Central memory CD4-positive, alpha-beta T cell (primary cell): Measurements from ENCODE around the gene ESPL1.

Experiments
- DNase-seq: peaks from one replicate; pipeline ENCODE4 v3.0.0; 2022
- total RNA-seq, 3 experiments: gene quantifications; one replicate each; lab custom pipeline; 2026; lab: John Stamatoyannopoulos, UW

ESPL1 gene
- total RNA-seq: 2.1 to 37.6 (median 6.9) reads per million in 3 experiments

DNA sequence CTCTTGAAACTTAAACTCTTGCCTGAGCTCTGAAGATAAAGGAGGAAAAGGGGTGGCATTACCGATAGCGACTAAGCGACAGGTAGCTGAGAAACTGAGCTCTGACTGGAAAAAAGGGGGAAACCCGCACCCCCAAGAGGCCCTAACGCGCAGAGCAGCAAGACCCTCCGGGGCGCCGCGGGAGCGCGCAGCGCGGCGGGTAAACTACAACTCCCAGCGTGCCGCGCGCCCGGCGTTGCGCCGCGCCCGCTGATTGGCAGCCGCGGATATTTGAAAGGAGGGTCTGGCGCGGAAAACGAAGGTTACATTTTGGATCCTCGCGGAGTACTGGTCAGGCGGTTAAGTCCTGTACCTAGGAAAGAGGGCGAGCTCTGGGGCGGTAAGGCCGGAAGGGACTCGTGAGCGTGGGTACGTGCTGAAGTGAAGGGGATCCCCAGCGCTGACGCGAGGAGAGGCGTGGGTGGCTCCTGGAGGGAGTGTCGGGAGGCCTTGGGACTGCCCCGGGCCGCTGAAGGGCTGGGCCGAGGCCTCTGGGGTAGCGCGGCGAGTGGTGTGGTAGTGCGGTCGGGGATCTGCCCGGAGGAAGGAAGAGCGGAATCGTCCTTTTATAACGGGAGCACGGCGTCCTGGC, at the start of gene ESPL1:
Gene ESPL1, plus strand, starts transcription at position 301 of the 631 bp plus-strand sequence. CDS start 468 bp downstream, outside the sequence.
- DNase-seq: peak; percentile 78

- no peak for DNase-seq
Measured at GRCh38 chr12:53218551-53219291, 49.4 kb upstream of the ESPL1 start.

DNA sequence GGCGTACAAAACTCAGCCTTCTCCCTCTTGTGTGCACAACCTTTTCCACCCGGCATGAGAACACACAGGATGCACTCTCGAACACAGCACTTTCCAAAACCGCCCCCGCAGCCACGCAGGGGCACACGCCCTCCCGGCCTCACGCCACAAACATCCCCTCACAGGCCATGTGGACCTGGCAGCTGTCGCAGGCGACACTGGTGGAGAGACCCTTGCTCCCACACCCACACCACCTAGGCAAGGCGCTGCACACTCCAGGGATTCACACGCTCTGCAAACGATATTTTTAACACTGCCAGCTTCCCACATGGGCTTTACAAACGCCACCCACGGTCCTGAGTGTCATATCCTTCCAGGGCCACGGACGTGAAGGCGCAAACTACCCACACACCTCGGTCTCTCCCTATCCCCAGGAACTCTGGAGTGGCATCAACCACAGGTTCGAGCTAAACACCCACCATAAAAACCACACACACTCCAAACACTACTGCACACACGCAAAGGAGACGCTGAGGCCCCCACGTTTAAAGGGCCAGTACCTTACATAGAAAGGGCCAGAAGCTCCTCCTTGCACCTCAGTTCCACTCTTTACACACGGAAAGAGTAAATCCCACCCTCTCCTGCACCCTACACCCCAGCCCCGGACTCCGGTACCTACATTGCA, 48.7 kb upstream of the ESPL1 start:
- peak; percentile 47 for DNase-seq

- DNase-seq: peak; percentile 81
Measured at GRCh38 chr12:53219956-53220693, 48.0 kb upstream of the ESPL1 start.

DNA sequence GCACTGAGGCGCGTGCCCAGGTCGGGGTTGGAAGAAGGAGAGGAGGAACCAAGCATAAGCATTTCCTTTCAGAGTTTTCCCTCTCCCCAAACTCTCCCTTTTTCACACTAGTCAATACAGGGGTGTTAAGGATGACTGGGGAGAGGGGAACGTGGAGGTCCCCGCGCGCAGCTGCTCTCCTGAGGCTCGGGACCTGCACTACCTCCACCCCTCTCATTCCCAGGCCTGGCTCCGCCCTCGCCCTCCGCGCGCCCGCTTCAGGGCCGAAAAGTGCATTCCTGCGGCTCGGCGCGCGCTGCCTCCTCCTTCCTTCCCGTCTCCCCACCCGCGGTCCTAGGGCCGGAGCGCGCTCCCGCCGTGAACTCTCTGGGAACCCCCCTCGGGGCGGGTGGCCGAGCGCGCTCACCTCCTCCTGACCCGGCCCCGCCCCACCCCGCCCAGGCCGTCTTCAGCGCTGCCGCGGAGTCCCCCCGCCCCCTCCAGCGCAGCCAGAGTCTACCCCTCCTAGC, 47.4 kb upstream of the ESPL1 start:
- DNase-seq: peak; percentile 66

DNA sequence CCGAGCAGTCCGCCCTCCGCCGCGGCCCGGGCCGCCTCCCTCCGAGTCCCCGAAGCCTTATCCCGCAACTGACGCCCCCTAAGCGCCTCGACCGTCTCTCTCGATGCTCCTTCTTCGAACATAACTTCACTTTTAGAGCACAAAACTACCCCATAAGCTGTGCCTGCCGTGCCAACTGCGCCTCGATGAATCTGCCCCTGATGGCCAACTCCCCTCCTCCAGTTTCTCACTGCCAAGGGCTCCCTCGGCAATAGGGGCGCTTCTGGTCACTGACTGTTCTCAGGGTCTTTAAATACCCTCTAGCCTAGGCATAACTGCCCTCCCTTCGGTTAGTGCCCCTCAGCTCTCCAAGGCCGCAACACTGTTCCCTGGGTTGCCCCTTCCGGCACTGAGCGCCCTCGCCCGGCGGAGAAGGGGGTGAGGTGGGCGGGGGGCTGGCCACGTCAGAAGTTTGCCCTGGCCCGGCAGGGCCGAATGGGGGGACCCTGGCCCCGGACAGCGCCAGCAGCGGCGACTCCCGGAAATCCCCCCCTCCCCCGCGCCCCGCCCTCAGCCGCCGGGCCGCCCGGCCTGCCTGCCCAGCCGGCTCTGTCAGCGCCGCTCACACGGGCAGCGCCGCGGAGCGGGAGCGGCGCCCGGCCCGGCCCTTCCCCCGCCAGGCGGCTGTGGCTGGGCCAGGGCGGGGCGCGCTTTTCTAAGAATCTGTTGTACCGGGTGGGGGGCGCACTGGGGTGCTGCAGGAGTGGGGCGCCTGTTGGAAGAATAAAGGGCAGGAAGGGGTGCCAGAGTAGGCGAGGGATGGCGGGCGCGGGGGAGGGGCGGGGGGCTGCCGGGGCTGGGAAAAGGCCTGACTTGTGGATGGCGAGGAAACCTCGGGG, 46.7 kb upstream of the ESPL1 start:
- DNase-seq: no peak

DNA sequence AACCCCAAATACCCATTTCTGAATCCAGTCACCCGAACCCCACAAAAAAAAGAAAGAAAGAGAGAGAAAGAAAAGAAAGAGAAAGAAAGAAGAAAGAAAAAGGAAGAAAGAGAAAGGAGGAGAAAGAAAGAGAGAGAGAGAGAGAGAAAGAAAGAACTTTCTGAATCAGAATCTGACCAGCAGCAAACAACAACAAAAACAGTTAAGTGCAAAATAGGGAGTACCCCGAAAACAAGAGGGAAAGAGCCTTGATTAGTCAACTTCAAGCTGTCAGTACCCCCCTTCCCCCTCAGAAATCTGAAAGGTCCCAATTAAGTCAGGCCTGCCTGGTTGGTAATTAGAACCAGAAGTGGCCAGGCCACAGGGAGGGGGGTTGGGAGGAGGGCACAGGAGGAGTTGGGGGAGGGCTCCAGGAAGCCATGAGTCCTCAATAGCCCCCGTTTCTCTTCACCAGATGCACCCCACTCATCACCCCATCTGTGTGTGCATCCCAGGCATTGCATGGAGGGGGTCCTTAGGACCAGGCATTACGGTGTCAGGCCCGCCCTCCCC, 45.9 kb upstream of the ESPL1 start:
- no peak for DNase-seq

GRCh38 chr12:53222806-53223261, 45.3 kb upstream of the ESPL1 start:
- DNase-seq: no peak

GRCh38 chr12:53223389-53224060, 44.6 kb upstream of the ESPL1 start:
- DNase-seq: peak; percentile 52

- no peak for DNase-seq
Measured at GRCh38 chr12:53224061-53224896, 43.8 kb upstream of the ESPL1 start.

DNA sequence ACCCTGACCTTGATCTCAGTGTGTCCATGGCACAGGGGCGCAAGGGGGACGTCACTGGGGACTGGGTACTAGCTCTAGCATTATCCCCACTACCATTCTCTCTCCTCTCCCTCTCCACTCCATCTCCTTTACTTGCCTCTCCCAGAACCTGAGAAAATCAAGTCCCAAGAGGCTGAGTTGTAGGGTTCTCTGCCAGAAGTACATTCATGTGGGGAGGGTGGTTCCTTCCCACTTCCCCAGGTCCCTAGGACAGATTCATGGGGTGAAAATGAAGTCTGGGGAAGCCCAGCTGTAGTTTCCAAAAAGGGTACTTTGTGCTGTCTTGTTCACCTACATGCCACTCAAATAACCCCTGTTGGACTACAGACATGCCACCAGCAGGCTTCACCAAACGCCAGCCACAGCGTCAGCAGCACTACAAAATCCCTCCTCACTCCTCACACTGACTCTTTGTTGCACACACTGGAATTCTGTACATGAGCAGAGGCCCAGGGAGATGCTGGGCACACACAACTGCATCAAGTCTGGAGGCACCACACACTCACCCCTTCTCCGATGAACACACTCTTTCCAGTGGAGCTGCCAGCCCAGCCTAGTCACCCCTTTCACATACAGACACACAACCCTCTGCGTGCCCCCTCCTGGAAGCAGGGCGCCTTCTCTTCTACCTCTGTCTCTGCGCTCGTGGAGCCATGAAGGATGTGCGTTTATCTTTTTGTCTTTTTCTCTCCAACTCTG, 43.0 kb upstream of the ESPL1 start:
- no peak for DNase-seq

DNA sequence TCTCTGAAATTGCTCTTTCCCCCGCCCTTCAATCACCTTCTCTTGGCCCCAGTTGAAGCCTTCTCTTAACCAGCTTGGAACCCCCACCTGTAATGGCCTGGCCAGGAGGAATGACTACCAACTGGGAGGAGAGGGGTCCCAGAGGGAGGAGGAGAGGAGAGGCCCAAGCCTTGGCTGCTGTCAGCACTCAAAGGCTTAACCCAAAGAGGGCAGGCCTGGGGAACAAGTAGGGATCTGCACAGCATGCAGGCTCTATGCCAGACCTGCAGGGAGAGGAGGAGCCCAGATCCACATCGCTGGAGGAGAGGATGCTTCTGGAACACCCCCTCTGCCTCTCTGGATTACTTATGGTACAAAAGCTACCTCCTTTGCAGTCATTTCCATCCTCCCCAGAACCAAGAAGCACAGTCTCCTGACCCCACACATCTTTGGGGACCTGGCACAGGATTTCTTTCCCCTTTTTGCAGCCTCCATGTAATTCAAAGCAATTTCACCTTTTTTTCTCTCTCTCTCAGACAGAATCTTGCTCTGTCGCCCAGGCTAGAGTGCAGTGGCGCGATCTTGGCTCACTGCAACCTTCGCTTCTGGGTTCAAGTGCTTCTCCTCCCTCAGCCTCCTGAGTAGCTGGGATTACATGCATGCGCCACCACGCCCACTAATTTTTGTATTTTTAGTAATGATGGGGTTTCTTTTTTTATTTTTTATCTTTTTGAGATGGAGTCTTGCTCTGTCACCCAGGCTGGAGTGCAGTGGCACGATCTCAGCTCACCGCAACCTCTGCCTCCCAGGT, 42.3 kb upstream of the ESPL1 start:
- DNase-seq: no peak

DNA sequence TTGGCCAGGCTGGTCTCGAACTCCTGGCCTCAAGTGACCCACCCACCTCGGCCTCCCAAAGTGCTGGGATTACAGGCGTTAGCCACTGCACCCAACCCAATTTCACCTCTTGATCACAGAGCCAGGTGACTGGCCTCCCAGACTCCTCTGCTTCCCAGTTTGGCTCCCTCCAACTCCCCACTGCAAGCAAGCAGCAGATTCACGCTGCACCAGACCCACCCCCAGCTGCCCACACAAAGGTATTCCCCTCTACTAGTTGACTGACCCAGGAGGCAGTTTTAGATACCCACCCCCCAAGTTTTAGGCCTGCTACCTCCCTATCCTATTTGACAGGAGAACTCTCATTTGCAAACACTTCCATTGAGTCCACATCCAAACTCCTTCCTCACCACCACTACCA, 41.3 kb upstream of the ESPL1 start:
- DNase-seq: no peak

DNA sequence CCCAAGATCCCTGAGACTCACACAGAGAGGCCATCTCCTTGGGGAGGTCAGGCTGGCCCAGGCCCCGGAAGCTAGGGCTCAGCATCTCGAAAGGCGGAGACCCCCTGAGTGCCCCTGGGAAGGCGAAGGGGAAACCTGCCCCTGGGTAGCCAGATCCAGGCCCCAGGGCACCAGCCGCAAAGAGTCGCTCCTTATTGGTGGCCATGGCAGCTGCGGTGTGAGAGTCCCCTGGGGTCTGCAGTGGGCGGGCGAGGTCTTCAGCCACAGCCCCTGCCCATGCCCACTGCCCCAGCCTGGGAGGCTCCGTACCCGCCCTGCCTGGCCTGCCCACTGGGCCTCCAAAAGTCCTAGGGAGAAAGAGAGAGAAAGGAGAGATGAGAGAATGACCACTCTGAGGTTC, 40.8 kb upstream of the ESPL1 start:
- no peak for DNase-seq

DNA sequence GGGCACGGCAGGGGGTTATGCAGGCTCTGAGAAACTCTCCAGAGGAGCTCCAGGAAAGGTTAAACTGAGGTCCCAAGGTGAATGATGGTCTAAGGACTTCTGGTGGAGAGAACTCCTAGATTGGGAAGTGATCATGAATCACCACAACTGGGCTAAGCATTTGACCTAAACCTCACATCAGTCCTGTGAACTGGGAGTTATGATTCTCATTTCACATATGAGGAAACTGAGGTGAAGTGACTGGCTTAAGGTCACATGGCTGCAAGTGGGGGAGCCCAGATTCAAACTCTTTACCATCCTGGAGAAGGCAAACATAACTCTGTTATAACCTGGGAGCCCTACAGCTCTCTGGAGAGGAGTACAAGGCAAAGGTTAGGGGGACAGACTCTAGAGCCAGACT, 40.3 kb upstream of the ESPL1 start:
- no peak for DNase-seq

GRCh38 chr12:53229454-53229853, 38.6 kb upstream of the ESPL1 start:
- DNase-seq: no peak

DNA sequence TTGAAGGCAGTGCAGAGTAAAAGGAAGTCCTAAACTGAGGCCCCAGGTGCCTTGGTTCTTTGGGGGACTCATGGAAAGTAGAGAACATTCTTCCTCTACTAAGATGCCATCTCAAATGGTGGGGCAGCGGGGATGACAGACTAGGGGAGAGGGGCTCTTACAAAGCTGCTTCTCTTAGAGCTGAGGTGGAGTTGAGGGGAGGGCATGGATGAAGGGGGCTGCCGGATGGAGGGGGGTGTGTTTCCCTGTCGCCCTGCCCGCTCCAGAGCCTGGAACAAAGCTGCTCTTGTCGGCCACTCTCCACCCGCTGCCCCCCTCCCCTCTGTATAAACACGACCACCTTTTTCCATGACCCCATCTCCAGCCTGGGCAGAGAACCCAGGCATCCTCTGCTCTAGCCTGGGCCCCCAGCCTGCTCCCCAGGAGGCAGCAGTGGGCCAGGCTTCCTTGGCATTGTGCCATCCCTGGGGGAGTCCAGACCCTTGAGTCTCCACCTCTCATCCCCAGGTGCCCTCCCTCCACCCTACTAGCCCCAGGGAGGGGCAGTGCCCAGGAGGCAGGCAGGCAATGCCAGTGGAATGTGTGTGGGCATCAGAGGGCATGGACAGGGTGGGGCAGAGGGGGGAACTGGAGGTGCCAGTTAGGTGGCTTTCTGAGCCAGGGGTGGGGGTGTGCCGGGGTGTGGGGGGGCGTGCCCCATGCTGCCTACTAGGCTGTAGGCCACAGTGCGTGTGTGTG, 37.8 kb upstream of the ESPL1 start:
- DNase-seq: no peak

GRCh38 chr12:53231671-53231920, 36.5 kb upstream of the ESPL1 start:
- DNase-seq: no peak
